ENCODE results near the gene FRMPD2. TPM values are rescaled to one million over a fixed set of nuclear protein-coding genes. Genes with fewer than 3 reads are reported as not detected.

Gene FRMPD2
- total and polyA plus RNA-seq, 4 donors: 0.28 TPM; not detected in 3

- Histone ChIP-seq H3K9me3 (ENCODE audit: control insufficient read depth in 4 of 4, low read length in 3 of 4) (no peaks in the 10 kb centered on the region), H3K4me1 (ENCODE audit: control insufficient read depth in 4 of 4, insufficient read depth in 4 of 4, low read length in 3 of 4) (no peaks in the 10 kb centered on the region), H3K9ac (ENCODE audit: low read depth in 1 of 2, low read length in 2 of 2) (no peak overlapping the region), H3K36me3 (ENCODE audit: control insufficient read depth in 4 of 4, insufficient read depth in 3 of 4, low read depth in 1 of 4, low read length in 3 of 4) (no peaks in the 10 kb centered on the region), H3K4me3 (ENCODE audit: low read depth in 1 of 3, low read length in 3 of 3) (no peak overlapping the region), H3K27ac (ENCODE audit: low read depth in 1 of 2, low read length in 2 of 2) (no peak overlapping the region), H3K27me3 (ENCODE audit: control insufficient read depth in 4 of 4, insufficient read depth in 4 of 4, low read length in 3 of 4) (no peaks in the 10 kb centered on the region)
- no peak for DNase-seq (ENCODE audit: low spot score)
- no peak for TF ChIP-seq HNF4A (conservative IDR thresholded peaks at IDR 0.05)
- no peak for TF ChIP-seq REST (IDR thresholded peaks at IDR 0.05)
- TF ChIP-seq RXRA (IDR thresholded peaks at IDR 0.05): no peak
- TF ChIP-seq FOXA2 (IDR thresholded peaks at IDR 0.05): no peak
- TF ChIP-seq, protein P1, sequence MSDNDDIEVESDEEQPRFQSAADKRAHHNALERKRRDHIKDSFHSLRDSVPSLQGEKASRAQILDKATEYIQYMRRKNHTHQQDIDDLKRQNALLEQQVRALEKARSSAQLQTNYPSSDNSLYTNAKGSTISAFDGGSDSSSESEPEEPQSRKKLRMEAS (IDR thresholded peaks at IDR 0.05): no peak
- TF ChIP-seq SP1 (IDR thresholded peaks at IDR 0.05): no peak
- no peak for TF ChIP-seq JUND (IDR thresholded peaks at IDR 0.05)
- TF ChIP-seq EGR1 (IDR thresholded peaks at IDR 0.05; ENCODE audit: low read depth in 2 of 2): no peak
- TF ChIP-seq TAF1 (conservative IDR thresholded peaks at IDR 0.05): no peak
- no peak for TF ChIP-seq ATF3 (IDR thresholded peaks at IDR 0.05)
- TF ChIP-seq NR2F2 (IDR thresholded peaks at IDR 0.05): no peak
- TF ChIP-seq GABPA (IDR thresholded peaks at IDR 0.05 in 1 of 2, conservative IDR thresholded peaks at IDR 0.05 in 1 of 2): no peak
- TF ChIP-seq RAD21 (IDR thresholded peaks at IDR 0.05): no peak
- no peak for TF ChIP-seq YY1 (IDR thresholded peaks at IDR 0.05)
- TF ChIP-seq HNF4G (IDR thresholded peaks at IDR 0.05): no peak
- no peak for TF ChIP-seq CTCF (IDR thresholded peaks at IDR 0.05; ENCODE audit: low read depth, low read length, missing input control)
- TF ChIP-seq FOXA1 (IDR thresholded peaks at IDR 0.05): no peak
- no peak for TF ChIP-seq ZBTB33 (IDR thresholded peaks at IDR 0.05)
- WGBS: 73% methylated on average over 5 of the region's 5 CpGs
Observed at GRCh38 chr10:48271047-48271730, 3.3 kb downstream of the FRMPD2 start.
